ENCODE measurements around the gene PFKFB3. TPM values are rescaled to one million over a fixed set of nuclear protein-coding genes. Genes with fewer than 3 reads are reported as not detected.

PFKFB3 gene
- total and polyA plus RNA-seq, 12 donors: 5.5 to 77.3 (median 14.7) TPM

GRCh38 chr10:6161921-6162320 is 40.8 kb upstream of the PFKFB3 start:
- intact Hi-C loops (cut with DNase I): loop anchor here in 6 of 10 donors (2.0 to 5.0 kb wide), 2 partner anchors 17 to 40 kb away; partner anchors contain the start of gene PFKFB3 (in 4 of the 6)

GRCh38 chr10:6162589-6163356 is 40.0 kb upstream of the PFKFB3 start:
- Histone ChIP-seq H3K36me3 (peaks cover 0 to 18% (median 0%) of the 10 kb centered on the region in 9 donors), H3K9me3 (no peaks in the 10 kb centered on the region), H3K4me1 (peaks cover 6 to 50% (median 30%) of the 10 kb centered on the region in 9 donors), H3K27ac (peak overlapping the region; percentile 91 to 98 (median 94)), H3K27me3 (no peaks in the 10 kb centered on the region), H3K4me3 (peak overlapping the region in 9 of 10 donors; percentile 61 to 97 (median 83))
- intact Hi-C loops (cut with DNase I): loop anchor here in 6 of 10 donors (2.0 to 5.0 kb wide), 2 partner anchors 18 to 40 kb away; partner anchors contain the start of gene PFKFB3 (in 4 of the 6)
- DNase-seq (no peak), ATAC-seq (peak in 2 of 8 donors; percentile 1 to 3)
- no peak for TF ChIP-seq CTCF (IDR thresholded peaks at IDR 0.05)
- WGBS, 2 donors: 43 to 48% methylated on average over 12 of the region's 12 CpGs

More at GRCh38 chr10:6161921-6162320, 40.8 kb upstream of the PFKFB3 start:
- ATAC-seq: no peak
- WGBS, 2 donors: 68 to 73% methylated on average over 3 of the region's 3 CpGs
- peak overlapping the region in 3 of 10 donors; percentile 27 to 97 (median 91) for H3K27ac ChIP-seq
- no peaks in the 10 kb centered on the region for H3K27me3 ChIP-seq
- TF ChIP-seq CTCF (IDR thresholded peaks at IDR 0.05): no peak
- H3K36me3 ChIP-seq: peaks cover 0 to 12% (median 0%) of the 10 kb centered on the region in 9 donors
- no peak overlapping the region for H3K4me3 ChIP-seq
- H3K9me3 ChIP-seq: no peaks in the 10 kb centered on the region
- peaks cover 6 to 44% (median 26%) of the 10 kb centered on the region in 9 donors for H3K4me1 ChIP-seq
- no peak for DNase-seq

GRCh38 chr10:6163364-6164270 is 39.1 kb upstream of the PFKFB3 start:
- intact Hi-C loops (cut with DNase I): loop anchor here in 6 of 10 donors (2.0 to 5.0 kb wide), 4 partner anchors 19 to 39 kb away; partner anchors contain the start of gene PFKFB3 (in 5 of the 6)
- peak in 1 of 9 donors; percentile 9 for TF ChIP-seq CTCF (IDR thresholded peaks at IDR 0.05)
- Histone ChIP-seq H3K4me3 (peak overlapping the region; percentile 27 to 97 (median 82)), H3K27ac (peak overlapping the region; percentile 91 to 98 (median 94)), H3K9me3 (no peaks in the 10 kb centered on the region), H3K36me3 (peaks cover 0 to 21% (median 0%) of the 10 kb centered on the region in 9 donors), H3K27me3 (no peaks in the 10 kb centered on the region), H3K4me1 (peaks cover 6 to 49% (median 30%) of the 10 kb centered on the region in 9 donors)
- WGBS, 2 donors: 1% methylated on average over 90 to 91 of the region's 91 CpGs
- DNase-seq (peak; percentile 91 to 92), ATAC-seq (peak; percentile 98 to 100 (median 99))

Measured in heart right ventricle (tissue), 16 donors.